CD4-positive, alpha-beta T cell (primary cell): ENCODE data around the gene NPRL2. TPM values are rescaled to one million over a fixed set of nuclear protein-coding genes. Genes with fewer than 3 reads are reported as not detected.

Experiments used
- ATAC-seq: fragments of 200-7000 bp; cut with Tn5 transposase; one replicate; pipeline ENCODE4 v1.10.0; 2022; ENCODE audit warnings: mild to moderate bottlenecking; ENCODE audit not compliant: poor library complexity
- CTCF ChIA-PET: fragments of 350-600 bp; sonication (Branson Sonifier 250); formaldehyde crosslinking; loops from one replicate; lab custom pipeline; 2021; ENCODE audit warnings: antibody characterized with exemption, inconsistent platforms; lab: Charles Lee
- POLR2A ChIA-PET: fragments of 350-600 bp; sonication (Branson Sonifier 250); formaldehyde crosslinking; loops from one replicate; lab custom pipeline; 2021; ENCODE audit warnings: antibody characterized with exemption, inconsistent platforms; lab: Charles Lee
- DNase-seq, 14 experiments: peaks; one replicate each; pipeline ENCODE4 v3.0.0-alpha.2; 2013 to 2020; ENCODE audit warnings: mixed read lengths in 2 of 14
- H3K27ac ChIP-seq, 2 donors: one replicate each; pipeline versions ENCODE4 v1.5.1 to v1.7.0; 2013; ENCODE audit warnings: low read length in 2 of 2, low read depth in 1 of 2, mild to moderate bottlenecking in 1 of 2
- H3K27me3 ChIP-seq, 2 experiments: 1 replicate in 1 of 2; 2 replicates in 1 of 2; pipeline versions ENCODE4 v1.6.1 to v1.7.0; 2013; ENCODE audit warnings: low read length in 2 of 2, control low read depth in 1 of 2, mild to moderate bottlenecking in 1 of 2, moderate library complexity in 1 of 2; ENCODE audit not compliant: insufficient read depth in 2 of 2, control insufficient read depth in 1 of 2
- H3K36me3 ChIP-seq: one replicate; pipeline ENCODE4 v1.6.1; 2013; ENCODE audit warnings: low read length, control low read depth; ENCODE audit not compliant: insufficient read depth
- H3K4me1 ChIP-seq: one replicate; pipeline ENCODE4 v1.6.1; 2013; ENCODE audit warnings: low read length, control low read depth; ENCODE audit not compliant: insufficient read depth
- H3K4me3 ChIP-seq: one replicate; pipeline ENCODE4 v1.5.1; 2013; ENCODE audit warnings: mild to moderate bottlenecking, low read length, moderate library complexity
- H3K9me3 ChIP-seq, 2 experiments: 1 replicate in 1 of 2; 2 replicates in 1 of 2; pipeline versions ENCODE4 v1.6.1 to v1.7.0; 2013; ENCODE audit warnings: low read length in 2 of 2, mild to moderate bottlenecking in 2 of 2, control low read depth in 1 of 2, moderate library complexity in 1 of 2; ENCODE audit not compliant: control insufficient read depth in 1 of 2, insufficient read depth in 1 of 2
- H3K27ac Mint-ChIP-seq: one replicate; pipeline ENCODE4 v1.8.0; 2020; ENCODE audit warnings: mixed read lengths
- H3K27me3 Mint-ChIP-seq: one replicate; pipeline ENCODE4 v1.8.0; 2021; ENCODE audit warnings: mixed read lengths
- H3K36me3 Mint-ChIP-seq: one replicate; pipeline ENCODE4 v1.8.0; 2021; ENCODE audit warnings: low read depth, mixed read lengths
- H3K4me1 Mint-ChIP-seq: one replicate; pipeline ENCODE4 v1.8.0; 2021; ENCODE audit warnings: low read depth, mixed read lengths
- H3K4me3 Mint-ChIP-seq: one replicate; pipeline ENCODE4 v1.8.0; 2020; ENCODE audit warnings: mild to moderate bottlenecking, mixed read lengths
- H3K9me3 Mint-ChIP-seq: one replicate; pipeline ENCODE4 v1.8.0; 2020; ENCODE audit warnings: mixed read lengths
- intact Hi-C, 2 experiments: fragments of 100-400 bp; cut with DNase I in 1 of 2; cut with micrococcal nuclease in 1 of 2; formaldehyde crosslinking; loops; one replicate each; pipeline versions ENCODE4 v1.15.1 to v1.9.0; 2023 to 2025; cut with DNase I, micrococcal nuclease
- total RNA-seq, 174 experiments: library from RNA in 2 of 174; stranded (reverse) in 2 of 174; gene quantifications; one replicate each; pipeline ENCODE4 v1.2.3 and lab custom pipeline; 2021 to 2026
- TF ChIP-seq, protein P1 (sequence below): fragments of 200-600 bp; IDR thresholded peaks from one replicate; pipeline ENCODE4 v1.8.0; 2022; ENCODE audit warnings: antibody characterized with exemption, mild to moderate bottlenecking

The NPRL2 gene
- total RNA-seq, 2 experiments from 2014 or later: 29.4 to 33.2 TPM

DNA sequence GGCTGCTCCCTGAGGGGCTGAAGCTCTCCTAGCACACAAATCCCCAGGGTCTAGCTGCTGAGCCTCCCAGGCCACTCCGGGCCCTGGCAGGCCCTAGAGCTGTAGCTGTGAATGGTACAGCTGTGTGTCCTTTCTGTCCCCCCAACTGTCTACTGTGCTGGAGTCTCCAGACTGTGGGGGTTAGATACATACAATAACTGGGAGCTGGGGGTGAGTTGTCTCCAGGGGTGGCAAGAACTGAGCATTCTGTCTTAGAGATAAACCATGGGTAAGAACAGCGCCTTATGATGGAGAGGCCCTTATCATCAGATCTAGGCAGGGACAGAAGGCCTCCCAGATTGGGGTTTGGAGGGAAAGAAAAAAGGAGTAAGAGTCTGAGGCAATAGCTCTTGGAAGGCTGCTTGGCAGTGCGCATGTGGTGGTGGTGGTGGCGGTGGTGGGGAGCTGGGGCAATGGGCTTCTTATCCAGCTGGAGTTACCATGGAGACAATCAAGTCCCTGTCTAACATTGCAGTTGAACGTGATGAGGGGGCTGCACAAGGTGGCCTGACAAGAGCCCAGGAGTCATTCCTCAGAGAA, 3.7 kb upstream of the NPRL2 start:
- Histone ChIP-seq H3K27ac (no peak overlapping the region), H3K36me3 (peaks cover 63% of the 10 kb centered on the region), H3K27me3 (no peaks in the 10 kb centered on the region), H3K4me1 (peaks cover 74% of the 10 kb centered on the region), H3K4me3 (no peak overlapping the region), H3K9me3 (no peaks in the 10 kb centered on the region)
- peak overlapping the region; percentile 37 for H3K4me3 Mint-ChIP-seq
- TF ChIP-seq, protein P1, sequence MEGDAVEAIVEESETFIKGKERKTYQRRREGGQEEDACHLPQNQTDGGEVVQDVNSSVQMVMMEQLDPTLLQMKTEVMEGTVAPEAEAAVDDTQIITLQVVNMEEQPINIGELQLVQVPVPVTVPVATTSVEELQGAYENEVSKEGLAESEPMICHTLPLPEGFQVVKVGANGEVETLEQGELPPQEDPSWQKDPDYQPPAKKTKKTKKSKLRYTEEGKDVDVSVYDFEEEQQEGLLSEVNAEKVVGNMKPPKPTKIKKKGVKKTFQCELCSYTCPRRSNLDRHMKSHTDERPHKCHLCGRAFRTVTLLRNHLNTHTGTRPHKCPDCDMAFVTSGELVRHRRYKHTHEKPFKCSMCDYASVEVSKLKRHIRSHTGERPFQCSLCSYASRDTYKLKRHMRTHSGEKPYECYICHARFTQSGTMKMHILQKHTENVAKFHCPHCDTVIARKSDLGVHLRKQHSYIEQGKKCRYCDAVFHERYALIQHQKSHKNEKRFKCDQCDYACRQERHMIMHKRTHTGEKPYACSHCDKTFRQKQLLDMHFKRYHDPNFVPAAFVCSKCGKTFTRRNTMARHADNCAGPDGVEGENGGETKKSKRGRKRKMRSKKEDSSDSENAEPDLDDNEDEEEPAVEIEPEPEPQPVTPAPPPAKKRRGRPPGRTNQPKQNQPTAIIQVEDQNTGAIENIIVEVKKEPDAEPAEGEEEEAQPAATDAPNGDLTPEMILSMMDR: no peak
- no peak for ATAC-seq
- DNase-seq: no peak
- CTCF ChIA-PET: no interaction called here
- H3K36me3 Mint-ChIP-seq: peaks cover 67% of the 10 kb centered on the region
- H3K4me1 Mint-ChIP-seq: peaks cover 63% of the 10 kb centered on the region
- H3K27ac Mint-ChIP-seq: no peak overlapping the region
- no peaks in the 10 kb centered on the region for H3K9me3 Mint-ChIP-seq
- POLR2A ChIA-PET: interaction anchor here (1.2 to 6.4 kb wide), 3 partner anchors 11 to 61 kb away, joined by 3 to 57 read pairs (median 9); partner anchors contain the start of gene RASSF1
- H3K27me3 Mint-ChIP-seq: no peaks in the 10 kb centered on the region
- intact Hi-C loops: loop anchor here in 1 of 2 experiments (5.0 kb wide), 2 partner anchors 1038 to 1148 kb away; partner anchors contain the start of genes DCAF1 and RBM15B

DNA sequence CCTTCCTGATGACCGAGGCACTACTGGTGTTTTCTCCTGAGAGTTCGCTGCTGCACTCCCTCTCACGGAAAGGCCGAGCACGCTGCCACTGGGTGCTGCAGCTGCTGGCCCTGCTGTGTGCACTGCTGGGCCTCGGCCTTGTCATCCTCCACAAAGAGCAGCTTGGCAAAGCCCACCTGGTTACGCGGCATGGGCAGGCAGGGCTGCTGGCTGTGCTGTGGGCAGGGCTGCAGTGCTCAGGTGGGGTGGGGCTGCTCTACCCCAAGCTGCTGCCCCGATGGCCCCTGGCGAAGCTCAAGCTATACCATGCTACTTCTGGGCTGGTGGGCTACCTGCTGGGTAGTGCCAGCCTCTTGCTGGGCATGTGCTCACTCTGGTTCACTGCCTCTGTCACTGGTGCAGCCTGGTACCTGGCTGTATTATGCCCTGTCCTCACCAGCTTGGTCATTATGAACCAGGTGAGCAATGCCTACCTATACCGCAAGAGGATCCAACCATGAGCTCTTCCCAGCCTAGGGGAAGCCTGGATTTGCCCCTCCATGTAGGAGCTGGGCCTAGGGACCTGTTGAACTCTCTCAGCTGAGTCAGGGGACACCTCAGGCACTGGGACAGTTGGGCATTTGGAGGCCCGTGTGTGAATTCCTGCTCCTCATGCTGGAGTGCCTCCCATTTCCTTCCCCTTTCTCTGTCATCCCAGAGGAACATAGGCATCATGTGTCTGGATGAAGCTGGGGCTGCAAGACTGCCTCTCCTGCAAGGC, 2.9 kb upstream of the NPRL2 start:
- Mint-ChIP-seq H3K9me3 (no peaks in the 10 kb centered on the region), H3K4me3 (peak overlapping the region; percentile 49), H3K27ac (peak overlapping the region; percentile 53), H3K4me1 (peaks cover 64% of the 10 kb centered on the region), H3K27me3 (no peaks in the 10 kb centered on the region), H3K36me3 (peaks cover 67% of the 10 kb centered on the region)
- ATAC-seq: no peak
- Histone ChIP-seq H3K36me3 (peaks cover 67% of the 10 kb centered on the region), H3K27me3 (no peaks in the 10 kb centered on the region), H3K4me1 (peaks cover 74% of the 10 kb centered on the region), H3K27ac (no peak overlapping the region), H3K4me3 (no peak overlapping the region), H3K9me3 (no peaks in the 10 kb centered on the region)
- DNase-seq: no peak
- ChIA-PET CTCF (interaction anchor here (1.1 kb wide), 1 partner anchor 12 kb away, joined by 3 read pairs; no protein-coding TSS in a partner anchor), POLR2A (interaction anchor here (1.2 to 6.4 kb wide), 4 partner anchors 12 to 61 kb away, joined by 3 to 57 read pairs (median 26); partner anchors contain the start of genes HYAL3, NAA80 and RASSF1)
- intact Hi-C loops: loop anchor here in 1 of 2 experiments (5.0 kb wide), 2 partner anchors 1039 to 1149 kb away; partner anchors contain the start of genes DCAF1 and RBM15B
- TF ChIP-seq, protein P1: no peak

DNA sequence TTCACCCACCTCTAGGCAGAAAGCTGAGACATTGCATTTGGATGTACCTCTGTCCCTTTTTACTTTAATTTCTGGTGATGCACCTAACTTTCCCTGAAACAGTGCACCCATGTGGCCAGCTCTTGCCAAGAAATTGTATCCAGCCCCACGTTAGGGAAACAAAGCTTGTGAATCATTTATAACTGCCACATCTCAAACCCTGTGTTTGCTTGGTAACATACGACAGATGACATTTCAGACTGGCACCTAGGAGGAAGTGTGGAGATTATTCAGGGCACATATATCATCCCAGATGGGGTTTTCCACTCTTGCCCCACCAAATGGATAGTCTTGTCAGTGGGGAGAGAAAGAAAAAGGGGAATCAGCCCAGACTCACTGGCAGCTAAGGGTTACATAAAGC, 2.2 kb upstream of the NPRL2 start:
- Mint-ChIP-seq H3K4me3 (peak overlapping the region; percentile 49), H3K36me3 (peaks cover 67% of the 10 kb centered on the region), H3K27ac (peak overlapping the region; percentile 53), H3K27me3 (no peaks in the 10 kb centered on the region), H3K9me3 (no peaks in the 10 kb centered on the region), H3K4me1 (peaks cover 64% of the 10 kb centered on the region)
- CTCF ChIA-PET: interaction anchor here (0.7 to 1.1 kb wide), 3 partner anchors 13 to 1039 kb away, joined by 3 read pairs; no protein-coding TSS in a partner anchor
- TF ChIP-seq, protein P1: no peak
- Histone ChIP-seq H3K36me3 (peaks cover 72% of the 10 kb centered on the region), H3K27me3 (no peaks in the 10 kb centered on the region), H3K4me3 (no peak overlapping the region), H3K27ac (no peak overlapping the region), H3K4me1 (peaks cover 74% of the 10 kb centered on the region), H3K9me3 (no peaks in the 10 kb centered on the region)
- no peak for ATAC-seq
- intact Hi-C loops: loop anchor here in 1 of 2 experiments (5.0 kb wide), 2 partner anchors 1040 to 1150 kb away; partner anchors contain the start of genes DCAF1 and RBM15B
- DNase-seq: peak in 2 of 14 experiments; percentile 49 to 58
- POLR2A ChIA-PET: interaction anchor here (2.5 to 6.4 kb wide), 3 partner anchors 13 to 54 kb away, joined by 9 to 57 read pairs (median 42); partner anchors contain the start of genes HYAL3, NAA80 and RASSF1
